PFSK-1 (cell line): ENCODE results near the gene ARAP1.

Source experiments
- POLR2AphosphoS5 ChIP-seq: IDR thresholded peaks from 2 replicates; pipeline ENCODE4 v1.6.1; 2012; ENCODE audit warnings: low read depth, mild to moderate bottlenecking, control low read depth, low read length, moderate library complexity
- SIN3A ChIP-seq: IDR thresholded peaks from 2 replicates; pipeline ENCODE4 v1.6.1; 2012; ENCODE audit warnings: mild to moderate bottlenecking, low read length, moderate library complexity, borderline replicate concordance; ENCODE audit not compliant: insufficient read depth

GRCh38 chr11:72759468-72759985 lies 7.3 kb upstream of the ARAP1 start:
- TF ChIP-seq POLR2AphosphoS5 = no peak
- no peak for TF ChIP-seq SIN3A
